Panc1 (cell line): ENCODE results near the gene TP53RK.

Source experiments
- CTCF ChIP-seq: fragments of 450-650 bp; IDR thresholded peaks from 2 replicates; pipeline ENCODE4 v1.5.1; 2017; ENCODE audit warnings: mild to moderate bottlenecking
- REST ChIP-seq, 2 experiments: IDR thresholded peaks; 2 replicates each; pipeline ENCODE4 v1.6.1; 2011 to 2012; ENCODE audit warnings: low read depth in 2 of 2, control low read depth in 1 of 2, low read length in 1 of 2, mild to moderate bottlenecking in 1 of 2, moderate library complexity in 1 of 2; ENCODE audit not compliant: insufficient read depth in 1 of 2
- SIN3A ChIP-seq: IDR thresholded peaks from 2 replicates; pipeline ENCODE4 v1.6.1; 2012; ENCODE audit warnings: low read depth, mild to moderate bottlenecking, low read length, moderate library complexity, borderline replicate concordance; ENCODE audit not compliant: insufficient read depth
- TCF7L2 ChIP-seq: IDR thresholded peaks from 2 replicates; pipeline ENCODE4 v1.6.1; 2011; ENCODE audit warnings: mild to moderate bottlenecking, low read depth, low read length, inconsistent platforms

GRCh38 chr20:46651091-46651962, 37.9 kb downstream of the TP53RK start, which contains the start of gene SLC13A3:
- TF ChIP-seq CTCF = no peak
- no peak for TF ChIP-seq SIN3A
- TF ChIP-seq REST (IDR thresholded peaks at IDR 0.05; ENCODE audit: insufficient read depth in 1 of 2, low read depth in 2 of 2, low read length in 1 of 2) = no peak
- TF ChIP-seq TCF7L2 = no peak
